NCI-H1930 (cell line): Measurements from ENCODE around the gene EI24.

ENCODE experiments used
- DNase-seq, 2 experiments: peaks; one replicate each; lab custom pipeline; 2025; lab: John Stamatoyannopoulos, UW

The EI24 gene

GRCh38 chr11:125579811-125580210, 10.5 kb downstream of the EI24 start:
- no peak for DNase-seq

GRCh38 chr11:125583496-125583895, 14.2 kb downstream of the EI24 start:
- DNase-seq = no peak

GRCh38 chr11:125585487-125585886, 16.2 kb downstream of the EI24 start:
- no peak for DNase-seq

GRCh38 chr11:125586623-125587022, 17.3 kb downstream of the EI24 start:
- no peak for DNase-seq

GRCh38 chr11:125587480-125587879, 18.2 kb downstream of the EI24 start:
- no peak for DNase-seq

- no peak for DNase-seq
These were observed 19.2 kb downstream of the EI24 start for GRCh38 chr11:125588505-125588904.

- no peak for DNase-seq
These were observed 22.5 kb downstream of the EI24 start for GRCh38 chr11:125591649-125592304.

GRCh38 chr11:125592305-125593113, 23.2 kb downstream of the EI24 start, which contains the start of gene STT3A:
Gene STT3A (plus strand): TSS chr11:125592852. CDS start chr11:125595916, 3,064 bp downstream.
- DNase-seq = peak; percentile 99

GRCh38 chr11:125593114-125593820, 24.0 kb downstream of the EI24 start:
- DNase-seq = no peak

- no peak for DNase-seq
These were observed 25.7 kb downstream of the EI24 start for GRCh38 chr11:125594958-125595357.

- DNase-seq = no peak
These were observed 31.4 kb downstream of the EI24 start for GRCh38 chr11:125600663-125601062.

GRCh38 chr11:125603207-125603606, 33.9 kb downstream of the EI24 start:
- no peak for DNase-seq

- no peak for DNase-seq
These were observed 36.1 kb downstream of the EI24 start for GRCh38 chr11:125605417-125605816.

GRCh38 chr11:125609545-125609944, 40.3 kb downstream of the EI24 start:
- DNase-seq = no peak

- no peak for DNase-seq
These were observed 49.1 kb downstream of the EI24 start for GRCh38 chr11:125618383-125618782.

- no peak for DNase-seq
These were observed 52.7 kb downstream of the EI24 start for GRCh38 chr11:125621995-125622394.

- DNase-seq = no peak
These were observed 53.8 kb downstream of the EI24 start for GRCh38 chr11:125623064-125623463.

GRCh38 chr11:125624756-125625213, 55.5 kb downstream of the EI24 start, which contains the start of gene CHEK1:
Gene CHEK1 (plus strand): TSS chr11:125625163. CDS start chr11:125626769, 1,606 bp downstream.
- DNase-seq = no peak

- no peak for DNase-seq
These were observed 56.0 kb downstream of the EI24 start for GRCh38 chr11:125625225-125625629.

- peak; percentile 90 to 91 for DNase-seq
These were observed 56.5 kb downstream of the EI24 start for GRCh38 chr11:125625630-125626287.

- peak; percentile 62 to 67 for DNase-seq
These were observed 57.1 kb downstream of the EI24 start for GRCh38 chr11:125626288-125626950.
